Left ventricle myocardium inferior (tissue), 1 donor: Measurements from ENCODE around the gene TCP10L. TPM values are rescaled to one million over a fixed set of nuclear protein-coding genes. Genes with fewer than 3 reads are reported as not detected.

Experiments used
- DNase-seq: peaks from one replicate; pipeline ENCODE4 v3.0.0-alpha.2; 2020
- H3K27ac ChIP-seq: fragments of 200-600 bp; replicated peaks from 2 replicates; pipeline ENCODE4 v1.8.0; 2021
- H3K27me3 ChIP-seq: fragments of 200-600 bp; 2 replicates; pipeline ENCODE4 v1.8.0; 2021; ENCODE audit warnings: low read depth
- H3K36me3 ChIP-seq: fragments of 200-600 bp; 2 replicates; pipeline ENCODE4 v1.8.0; 2021
- H3K4me1 ChIP-seq: fragments of 200-600 bp; 2 replicates; pipeline ENCODE4 v1.8.0; 2021
- H3K4me3 ChIP-seq: fragments of 200-600 bp; 2 replicates; pipeline ENCODE4 v1.8.0; 2021; ENCODE audit warnings: mild to moderate bottlenecking, moderate library complexity
- H3K9me3 ChIP-seq: fragments of 200-600 bp; replicated peaks from 2 replicates; pipeline ENCODE4 v1.8.0; 2021
- intact Hi-C: fragments of 100-400 bp; cut with micrococcal nuclease; formaldehyde crosslinking; loops from one replicate; pipeline ENCODE4 v1.11.0; 2022
- total RNA-seq: library from RNA; stranded (reverse); fragmentation: NEBNext Ultra II Directional; extraction: Animal tissue kit (Norgen Biotek cat#: 25700); gene quantifications from one replicate; pipeline ENCODE4 v1.2.1, GENCODE V29; 2021
- TF ChIP-seq, protein P1 (sequence below): fragments of 200-600 bp; IDR thresholded peaks from 2 replicates; pipeline ENCODE4 v1.8.0; 2021; ENCODE audit warnings: antibody characterized with exemption, mild to moderate bottlenecking, borderline replicate concordance
- donor health status: DM: no; HTN: yes; CAD: no; lungs with severe emphysema.

TCP10L gene
- total RNA-seq, 1 donor from 2014 or later = 3.0 TPM

GRCh38 chr21:32549886-32550285 is 35.4 kb downstream of the TCP10L start:
- Histone ChIP-seq H3K36me3 (no peaks in the 10 kb centered on the region), H3K4me3 (no peak overlapping the region), H3K4me1 (peaks cover 3% of the 10 kb centered on the region), H3K9me3 (no peaks in the 10 kb centered on the region), H3K27ac (no peak overlapping the region), H3K27me3 (no peaks in the 10 kb centered on the region)
- TF ChIP-seq, protein P1, sequence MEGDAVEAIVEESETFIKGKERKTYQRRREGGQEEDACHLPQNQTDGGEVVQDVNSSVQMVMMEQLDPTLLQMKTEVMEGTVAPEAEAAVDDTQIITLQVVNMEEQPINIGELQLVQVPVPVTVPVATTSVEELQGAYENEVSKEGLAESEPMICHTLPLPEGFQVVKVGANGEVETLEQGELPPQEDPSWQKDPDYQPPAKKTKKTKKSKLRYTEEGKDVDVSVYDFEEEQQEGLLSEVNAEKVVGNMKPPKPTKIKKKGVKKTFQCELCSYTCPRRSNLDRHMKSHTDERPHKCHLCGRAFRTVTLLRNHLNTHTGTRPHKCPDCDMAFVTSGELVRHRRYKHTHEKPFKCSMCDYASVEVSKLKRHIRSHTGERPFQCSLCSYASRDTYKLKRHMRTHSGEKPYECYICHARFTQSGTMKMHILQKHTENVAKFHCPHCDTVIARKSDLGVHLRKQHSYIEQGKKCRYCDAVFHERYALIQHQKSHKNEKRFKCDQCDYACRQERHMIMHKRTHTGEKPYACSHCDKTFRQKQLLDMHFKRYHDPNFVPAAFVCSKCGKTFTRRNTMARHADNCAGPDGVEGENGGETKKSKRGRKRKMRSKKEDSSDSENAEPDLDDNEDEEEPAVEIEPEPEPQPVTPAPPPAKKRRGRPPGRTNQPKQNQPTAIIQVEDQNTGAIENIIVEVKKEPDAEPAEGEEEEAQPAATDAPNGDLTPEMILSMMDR = no peak
- DNase-seq = no peak
- intact Hi-C loops = no loop called here

DNA sequence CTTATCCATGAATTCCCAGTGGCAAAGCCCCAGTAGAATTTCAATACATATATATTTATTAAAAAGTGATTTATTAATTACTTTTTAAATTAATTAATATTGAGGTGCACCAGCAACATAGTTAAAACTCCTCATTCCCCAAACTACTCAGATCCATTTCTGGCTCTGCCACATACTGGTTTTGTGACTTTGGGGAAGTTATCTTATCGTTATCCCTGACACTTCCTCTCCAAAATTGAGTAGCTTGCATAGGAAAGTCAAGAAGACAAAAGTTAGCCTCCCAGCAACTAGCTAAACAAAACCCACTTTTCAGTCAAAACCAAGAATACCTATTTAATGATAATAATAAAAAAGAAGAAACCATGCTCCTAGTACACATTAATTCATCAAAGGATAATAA is 35.9 kb downstream of the TCP10L start:
- no peak for DNase-seq
- H3K36me3 ChIP-seq = no peaks in the 10 kb centered on the region
- no peaks in the 10 kb centered on the region for H3K27me3 ChIP-seq
- no peak overlapping the region for H3K27ac ChIP-seq
- H3K4me3 ChIP-seq = no peak overlapping the region
- TF ChIP-seq, protein P1 = no peak
- H3K4me1 ChIP-seq = no peaks in the 10 kb centered on the region
- intact Hi-C loops = no loop called here
- H3K9me3 ChIP-seq = no peaks in the 10 kb centered on the region

DNA sequence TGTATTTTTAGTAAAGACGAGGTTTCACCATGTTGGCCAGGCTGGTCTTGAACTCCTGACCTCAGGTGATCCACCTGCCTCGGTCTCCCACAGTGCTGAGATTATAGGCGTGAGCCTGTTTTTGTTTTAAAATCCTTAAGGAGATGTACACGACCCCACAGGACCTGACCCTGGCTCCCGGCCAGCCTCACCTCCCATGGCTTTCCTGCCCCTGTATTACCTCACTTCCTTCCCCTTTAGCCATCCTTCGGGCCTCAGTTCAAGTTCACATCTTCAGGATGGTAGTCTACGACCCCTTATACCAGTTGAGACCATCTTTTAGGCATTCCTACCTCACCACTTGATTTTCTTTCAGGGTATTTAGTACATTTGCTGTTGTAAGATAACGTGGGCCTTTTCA is 36.3 kb downstream of the TCP10L start:
- TF ChIP-seq, protein P1 = no peak

DNA sequence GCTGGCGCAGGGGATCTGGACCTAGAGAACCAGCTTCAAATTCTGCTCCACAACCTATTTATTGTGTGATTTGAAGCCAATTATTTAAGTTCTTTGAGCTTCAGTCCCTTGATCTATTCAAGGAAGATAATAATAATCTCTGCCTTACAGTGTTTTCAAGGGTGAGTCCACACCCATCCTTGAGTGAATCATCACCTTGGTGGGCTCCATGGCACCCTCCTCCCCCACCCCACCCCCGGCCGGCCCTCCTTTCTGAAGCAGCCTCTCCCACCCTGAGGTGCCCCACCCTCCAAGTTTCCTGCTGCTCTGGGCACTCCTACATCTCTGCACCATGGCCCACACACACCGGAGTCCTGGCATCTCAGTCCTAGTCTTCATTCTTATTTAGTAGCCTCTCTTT is 38.3 kb downstream of the TCP10L start:
- no peak for DNase-seq
- TF ChIP-seq, protein P1 = no peak
- Histone ChIP-seq H3K4me1 (no peaks in the 10 kb centered on the region), H3K27ac (no peak overlapping the region), H3K4me3 (no peak overlapping the region), H3K9me3 (no peaks in the 10 kb centered on the region), H3K36me3 (no peaks in the 10 kb centered on the region), H3K27me3 (no peaks in the 10 kb centered on the region)
- intact Hi-C loops = no loop called here

More for the DNA sequence above, 36.3 kb downstream of the TCP10L start:
- no peak for DNase-seq
- Histone ChIP-seq H3K9me3 (no peaks in the 10 kb centered on the region), H3K27me3 (no peaks in the 10 kb centered on the region), H3K27ac (no peak overlapping the region), H3K4me3 (no peak overlapping the region), H3K4me1 (no peaks in the 10 kb centered on the region), H3K36me3 (no peaks in the 10 kb centered on the region)
- intact Hi-C loops = no loop called here

- intact Hi-C loops = no loop called here
- TF ChIP-seq, protein P1 = no peak
- no peak for DNase-seq
Observed at GRCh38 chr21:32545948-32546441, 39.3 kb downstream of the TCP10L start.

More at GRCh38 chr21:32545948-32546441, 39.3 kb downstream of the TCP10L start:
- no peaks in the 10 kb centered on the region for H3K36me3 ChIP-seq
- no peaks in the 10 kb centered on the region for H3K27me3 ChIP-seq
- H3K27ac ChIP-seq = no peak overlapping the region
- H3K4me3 ChIP-seq = no peak overlapping the region
- H3K4me1 ChIP-seq = no peaks in the 10 kb centered on the region
- no peaks in the 10 kb centered on the region for H3K9me3 ChIP-seq
